Type B pancreatic cell (in vitro differentiated cells): ENCODE results near the gene AIRE. TPM values are rescaled to one million over a fixed set of nuclear protein-coding genes. Genes with fewer than 3 reads are reported as not detected.

ENCODE experiments used
- DNase-seq: peaks from one replicate; pipeline ENCODE4 v3.0.0; 2021; ENCODE audit warnings: mixed read lengths; ENCODE audit not compliant: unreplicated experiment; ENCODE audit errors: extremely low spot score
- H3K27ac Mint-ChIP-seq: 2 replicates; pipeline ENCODE4 v1.8.0; 2021; ENCODE audit warnings: mild to moderate bottlenecking, mixed read lengths
- H3K27me3 Mint-ChIP-seq: 2 replicates; pipeline ENCODE4 v1.8.0; 2021; ENCODE audit warnings: mixed read lengths
- H3K36me3 Mint-ChIP-seq: 2 replicates; pipeline ENCODE4 v1.8.0; 2021; ENCODE audit warnings: mixed read lengths
- H3K4me1 Mint-ChIP-seq: one replicate; pipeline ENCODE4 v1.8.0; 2021; ENCODE audit warnings: mixed read lengths; ENCODE audit not compliant: unreplicated experiment
- H3K4me3 Mint-ChIP-seq: 2 replicates; pipeline ENCODE4 v1.8.0; 2021; ENCODE audit warnings: mild to moderate bottlenecking, mixed read lengths
- H3K9me3 Mint-ChIP-seq: 2 replicates; pipeline ENCODE4 v1.8.0; 2021; ENCODE audit warnings: mixed read lengths
- total RNA-seq: library from RNA; stranded (reverse); gene quantifications from 2 replicates; pipeline ENCODE4 v1.2.1, GENCODE V29; 2021; ENCODE audit warnings: low replicate concordance
- TF ChIP-seq, protein P1 (sequence below): fragments of 200-600 bp; sonication (generic); conservative IDR thresholded peaks from 2 replicates; pipeline ENCODE4 v1.5.0; 2021; ENCODE audit warnings: antibody characterized with exemption, mild to moderate bottlenecking

The AIRE gene
- total RNA-seq, 1 donor from 2014 or later, result not detected

DNA sequence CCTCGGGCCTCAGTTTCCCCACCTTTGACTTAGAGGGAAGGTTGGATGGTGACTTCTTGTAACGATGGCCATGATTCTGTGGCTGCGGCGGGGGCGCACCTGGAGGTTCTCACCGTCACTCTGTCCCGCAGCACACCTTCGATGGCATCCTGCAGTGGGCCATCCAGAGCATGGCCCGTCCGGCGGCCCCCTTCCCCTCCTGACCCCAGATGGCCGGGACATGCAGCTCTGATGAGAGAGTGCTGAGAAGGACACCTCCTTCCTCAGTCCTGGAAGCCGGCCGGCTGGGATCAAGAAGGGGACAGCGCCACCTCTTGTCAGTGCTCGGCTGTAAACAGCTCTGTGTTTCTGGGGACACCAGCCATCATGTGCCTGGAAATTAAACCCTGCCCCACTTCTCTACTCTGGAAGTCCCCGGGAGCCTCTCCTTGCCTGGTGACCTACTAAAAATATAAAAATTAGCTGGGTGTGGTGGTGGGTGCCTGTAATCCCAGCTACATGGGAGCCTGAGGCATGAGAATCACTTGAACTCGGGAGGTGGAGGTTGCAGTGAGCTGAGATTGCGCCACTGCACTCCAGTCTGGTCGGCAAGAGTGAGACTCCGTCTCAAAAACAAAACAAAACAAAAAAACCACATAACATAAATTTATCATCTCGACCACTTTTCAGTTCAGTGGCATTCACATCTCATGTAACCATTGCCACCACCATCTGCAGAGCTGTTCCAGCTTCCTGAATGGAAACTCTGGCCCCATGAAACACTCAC is 12.0 kb downstream of the AIRE start:
- Mint-ChIP-seq H3K9me3 (no peaks in the 10 kb centered on the region), H3K36me3 (no peaks in the 10 kb centered on the region)

DNA sequence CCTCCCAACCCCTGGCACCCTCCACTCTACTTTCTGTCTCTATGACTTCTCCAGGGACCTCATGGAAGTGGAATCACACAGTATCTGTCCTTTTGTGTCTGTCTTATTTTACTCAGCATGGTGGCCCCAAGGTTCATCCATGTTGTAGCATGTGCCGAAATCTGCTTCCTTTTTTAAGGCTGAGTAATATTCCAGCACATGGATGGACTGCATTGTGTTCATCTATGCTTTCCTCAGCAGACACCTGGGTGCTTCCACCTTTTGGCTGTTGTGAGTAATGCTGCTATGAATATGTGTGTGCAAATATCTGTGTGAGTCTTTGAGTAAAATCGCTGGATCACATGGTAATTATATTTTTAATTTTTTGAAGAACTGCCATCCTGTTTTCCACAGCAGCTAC is 12.6 kb downstream of the AIRE start:
- no peaks in the 10 kb centered on the region for H3K27me3 Mint-ChIP-seq
- peak overlapping the region; percentile 57 for H3K4me3 Mint-ChIP-seq
- peaks cover 12% of the 10 kb centered on the region for H3K4me1 Mint-ChIP-seq
- no peaks in the 10 kb centered on the region for H3K36me3 Mint-ChIP-seq
- no peaks in the 10 kb centered on the region for H3K9me3 Mint-ChIP-seq
- peak overlapping the region; percentile 76 for H3K27ac Mint-ChIP-seq
- TF ChIP-seq, protein P1, sequence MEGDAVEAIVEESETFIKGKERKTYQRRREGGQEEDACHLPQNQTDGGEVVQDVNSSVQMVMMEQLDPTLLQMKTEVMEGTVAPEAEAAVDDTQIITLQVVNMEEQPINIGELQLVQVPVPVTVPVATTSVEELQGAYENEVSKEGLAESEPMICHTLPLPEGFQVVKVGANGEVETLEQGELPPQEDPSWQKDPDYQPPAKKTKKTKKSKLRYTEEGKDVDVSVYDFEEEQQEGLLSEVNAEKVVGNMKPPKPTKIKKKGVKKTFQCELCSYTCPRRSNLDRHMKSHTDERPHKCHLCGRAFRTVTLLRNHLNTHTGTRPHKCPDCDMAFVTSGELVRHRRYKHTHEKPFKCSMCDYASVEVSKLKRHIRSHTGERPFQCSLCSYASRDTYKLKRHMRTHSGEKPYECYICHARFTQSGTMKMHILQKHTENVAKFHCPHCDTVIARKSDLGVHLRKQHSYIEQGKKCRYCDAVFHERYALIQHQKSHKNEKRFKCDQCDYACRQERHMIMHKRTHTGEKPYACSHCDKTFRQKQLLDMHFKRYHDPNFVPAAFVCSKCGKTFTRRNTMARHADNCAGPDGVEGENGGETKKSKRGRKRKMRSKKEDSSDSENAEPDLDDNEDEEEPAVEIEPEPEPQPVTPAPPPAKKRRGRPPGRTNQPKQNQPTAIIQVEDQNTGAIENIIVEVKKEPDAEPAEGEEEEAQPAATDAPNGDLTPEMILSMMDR, result no peak
- DNase-seq, result no peak

More for the DNA sequence above, 12.0 kb downstream of the AIRE start:
- H3K27me3 Mint-ChIP-seq, result no peaks in the 10 kb centered on the region
- peak overlapping the region; percentile 57 for H3K4me3 Mint-ChIP-seq
- TF ChIP-seq, protein P1, result peak; percentile 85
- H3K27ac Mint-ChIP-seq, result peak overlapping the region; percentile 76
- H3K4me1 Mint-ChIP-seq, result peaks cover 11% of the 10 kb centered on the region
- peak; percentile 87 for DNase-seq

DNA sequence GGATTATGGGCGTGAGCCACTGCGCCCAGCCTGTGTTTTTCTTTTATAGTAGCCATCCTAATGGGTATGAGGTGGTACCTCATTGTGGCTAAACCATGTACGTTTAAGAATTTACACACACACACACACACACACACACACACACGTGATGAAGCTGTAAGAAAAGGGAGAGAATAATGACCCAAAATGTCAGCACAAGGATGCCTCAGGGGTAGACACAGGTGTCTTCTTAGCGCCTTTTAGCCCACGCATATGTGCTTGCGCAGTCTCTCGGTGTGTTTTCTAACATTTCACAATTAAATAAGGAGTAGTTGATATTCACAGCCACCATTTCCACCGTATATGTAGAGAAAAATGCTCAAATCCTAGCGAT is 13.4 kb downstream of the AIRE start:
- Mint-ChIP-seq H3K4me1 (peaks cover 17% of the 10 kb centered on the region), H3K27me3 (no peaks in the 10 kb centered on the region), H3K9me3 (no peaks in the 10 kb centered on the region), H3K27ac (peak overlapping the region; percentile 93), H3K36me3 (no peaks in the 10 kb centered on the region), H3K4me3 (peak overlapping the region; percentile 93)
- DNase-seq, result no peak
- TF ChIP-seq, protein P1, result no peak

DNA sequence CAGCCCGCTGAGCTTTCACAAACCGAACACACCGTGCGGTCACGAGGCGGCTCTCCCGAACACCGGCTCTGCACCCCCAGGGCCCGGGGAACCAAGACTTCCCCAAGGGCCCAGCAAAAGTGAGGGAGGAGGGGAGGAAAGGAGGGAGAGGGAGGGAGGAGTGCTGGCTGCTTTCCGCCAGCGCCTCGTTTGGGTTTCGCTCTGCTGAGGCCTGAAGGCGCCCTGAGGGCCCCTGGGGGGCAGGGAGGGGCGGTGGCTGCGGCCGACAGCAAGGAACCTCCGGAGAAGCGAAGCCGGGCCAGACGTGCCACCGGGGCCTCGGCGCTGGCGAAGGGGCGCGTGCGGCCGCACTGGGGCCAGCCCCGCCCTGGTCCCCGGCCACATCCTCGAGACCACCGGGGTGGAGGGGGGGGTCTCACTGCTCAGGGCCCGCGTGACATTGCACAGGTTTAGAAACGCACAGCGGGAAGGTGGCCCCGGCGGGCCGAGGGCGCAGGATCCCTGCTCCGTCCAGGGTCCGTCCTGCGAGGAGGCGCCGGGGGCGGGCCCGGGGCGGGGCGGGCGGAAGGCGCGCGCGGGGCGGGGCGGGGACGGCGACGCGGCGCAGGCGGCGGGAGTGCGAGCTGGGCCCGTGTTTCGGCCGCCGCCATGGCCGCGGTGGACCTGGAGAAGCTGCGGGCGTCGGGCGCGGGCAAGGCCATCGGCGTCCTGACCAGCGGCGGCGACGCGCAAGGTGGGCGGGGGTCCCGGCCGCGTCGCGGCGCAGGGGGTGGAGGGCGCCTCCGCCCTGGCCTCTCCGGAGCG is 14.0 kb downstream of the AIRE start, which contains the start of gene PFKL:
Gene PFKL, plus strand, starts transcription at position 596 of the 804 bp plus-strand sequence. Its CDS starts 53 bp downstream, at position 649.
- peak within 1 kb of the TSS; percentile 93 for H3K27ac Mint-ChIP-seq
- H3K9me3 Mint-ChIP-seq, result no peaks in the 10 kb centered on the region
- peaks cover 18% of the 10 kb centered on the region for H3K4me1 Mint-ChIP-seq
- peak within 1 kb of the TSS; percentile 93 for H3K4me3 Mint-ChIP-seq
- no peaks in the 10 kb centered on the region for H3K36me3 Mint-ChIP-seq
- TF ChIP-seq, protein P1, result no peak
- no peaks in the 10 kb centered on the region for H3K27me3 Mint-ChIP-seq
- DNase-seq, result no peak

DNA sequence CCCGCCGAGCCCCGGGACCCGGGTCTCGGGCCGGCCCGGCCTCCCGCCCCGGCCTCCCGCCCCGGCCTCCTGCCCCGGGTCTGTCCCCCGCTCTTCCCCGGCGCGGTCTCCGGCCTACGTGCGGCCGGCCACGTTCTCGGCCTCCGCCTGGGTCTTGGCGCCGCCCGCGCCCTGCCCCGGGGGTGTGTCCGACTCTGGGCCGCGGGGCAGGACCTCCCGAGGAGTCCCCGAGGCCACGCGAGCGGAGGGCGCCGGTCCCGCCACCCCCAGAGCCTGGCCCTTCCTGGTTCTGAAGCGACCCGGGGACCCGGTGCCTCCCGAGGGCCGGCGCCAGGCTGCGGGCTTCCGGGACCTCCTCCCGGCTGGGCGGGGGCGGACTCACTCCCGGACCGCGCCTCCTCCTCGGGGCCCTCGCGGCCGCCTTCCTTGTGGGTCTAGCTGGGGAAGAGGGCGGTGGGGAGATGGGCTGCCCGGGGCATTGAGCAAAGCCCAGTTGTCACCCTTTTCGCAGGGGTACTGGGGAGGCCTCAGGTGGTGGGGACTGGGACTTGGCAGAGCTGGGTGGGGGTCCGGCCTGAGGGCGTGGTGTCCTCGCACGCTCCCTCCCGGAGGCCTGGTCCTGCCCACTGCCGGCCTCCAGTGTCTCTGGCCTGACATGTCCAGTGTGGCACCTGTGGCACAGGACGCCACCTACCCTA is 14.7 kb downstream of the AIRE start:
- no peak for DNase-seq
- TF ChIP-seq, protein P1, result no peak
- no peaks in the 10 kb centered on the region for H3K9me3 Mint-ChIP-seq
- no peaks in the 10 kb centered on the region for H3K27me3 Mint-ChIP-seq
- H3K4me3 Mint-ChIP-seq, result peak overlapping the region; percentile 86
- H3K4me1 Mint-ChIP-seq, result peaks cover 24% of the 10 kb centered on the region
- H3K36me3 Mint-ChIP-seq, result no peaks in the 10 kb centered on the region
- H3K27ac Mint-ChIP-seq, result peak overlapping the region; percentile 82
